ENCODE measurements around the gene AFF4.

- TF ChIP-seq CTCF (IDR thresholded peaks at IDR 0.05), result no peak
- no peak for TF ChIP-seq POLR2A (IDR thresholded peaks at IDR 0.05)
- no peak for TF ChIP-seq POLR2AphosphoS5 (IDR thresholded peaks at IDR 0.05; ENCODE audit: insufficient read depth in 1 of 2, low read depth in 1 of 2)
These were observed 16.5 kb upstream of the AFF4 start for GRCh38 chr5:132979976-132980375.
